Gastroesophageal sphincter (tissue), 4 donors: ENCODE data around the gene PCDH9. TPM values are rescaled to one million over a fixed set of nuclear protein-coding genes. Genes with fewer than 3 reads are reported as not detected.

Experiments
- ATAC-seq: fragments of 150-250 bp; one replicate; pipeline ENCODE4 v1.9.1; 2016; ENCODE audit warnings: mild to moderate bottlenecking, moderate library complexity
- H3K27ac ChIP-seq, 4 donors: fragments of 200-600 bp; sonication (generic) in 3 of 4; 1 replicate in 3 of 4; 2 replicates in 1 of 4; pipeline ENCODE4 v1.5.1; 2016 to 2019
- H3K27me3 ChIP-seq: fragments of 200-600 bp; sonication (generic); one replicate; pipeline ENCODE4 v1.5.1; 2019
- H3K36me3 ChIP-seq, 2 donors: fragments of 200-600 bp; sonication (generic); one replicate each; pipeline ENCODE4 v1.5.1; 2019; ENCODE audit warnings: control low read depth in 1 of 2
- H3K4me1 ChIP-seq, 3 donors: fragments of 200-600 bp; sonication (generic); 1 replicate in 2 of 3; 2 replicates in 1 of 3; pipeline ENCODE4 v1.5.1; 2016 to 2019; ENCODE audit warnings: control low read depth in 2 of 3
- H3K4me3 ChIP-seq, 2 donors: fragments of 200-600 bp; sonication (generic); one replicate each; pipeline ENCODE4 v1.5.1; 2019; ENCODE audit warnings: mild to moderate bottlenecking in 1 of 2, moderate library complexity in 1 of 2
- H3K9me3 ChIP-seq, 3 donors: fragments of 200-600 bp; sonication (generic); one replicate each; pipeline ENCODE4 v1.5.1; 2017 to 2019; ENCODE audit warnings: control low read depth in 2 of 3
- EP300 ChIP-seq: sonication (generic); formaldehyde crosslinking; IDR thresholded peaks from one replicate; pipeline ENCODE4 v1.6.1; 2017; ENCODE audit warnings: antibody characterized with exemption, mild to moderate bottlenecking
- POLR2A ChIP-seq, 2 donors: fragments of 450-650 bp; IDR thresholded peaks; one replicate each; pipeline ENCODE4 v1.6.1; 2017; ENCODE audit warnings: antibody characterized with exemption in 2 of 2, mild to moderate bottlenecking in 2 of 2, moderate library complexity in 1 of 2
- POLR2AphosphoS5 ChIP-seq: sonication (generic); formaldehyde crosslinking; IDR thresholded peaks from one replicate; pipeline ENCODE4 v1.6.1; 2017; ENCODE audit warnings: antibody characterized with exemption
- WGBS, 2 donors: methylation state at CpG; one replicate each; pipeline ENCODE4 v1.1.5; 2018; ENCODE audit warnings: low coverage in 1 of 2; 5-methylcytosine and 5-hydroxymethylcytosine counted together
- total RNA-seq, 4 donors: library from RNA; depleted of rRNA; stranded (reverse); fragments of >200 nt; gene quantifications; one replicate each; pipeline ENCODE4 v1.1.0, GENCODE V29; 2016
- TF ChIP-seq, protein P1 (sequence below), 4 experiments: fragments of 200-600 bp in 2 of 4; fragments of 450-650 bp in 2 of 4; sonication (generic) in 1 of 4; IDR thresholded peaks; one replicate each; pipeline ENCODE4 v1.5.1; 2017 to 2019; ENCODE audit warnings: antibody characterized with exemption in 4 of 4, mild to moderate bottlenecking in 2 of 4, moderate library complexity in 2 of 4

PCDH9 gene
- total RNA-seq, 4 donors from 2014 or later = 52.9 to 141 (median 56.5) TPM

- 100% methylated on average over 1 of the region's 1 CpG; no CpG with 5 or more reads in 1 of the 2 donors for WGBS, 2 donors
- no peaks in the 10 kb centered on the region for H3K4me1 ChIP-seq
- H3K4me3 ChIP-seq = no peak overlapping the region
- no peak for ATAC-seq
- no peaks in the 10 kb centered on the region for H3K9me3 ChIP-seq
- no peaks in the 10 kb centered on the region for H3K27me3 ChIP-seq
- H3K36me3 ChIP-seq = no peaks in the 10 kb centered on the region
- H3K27ac ChIP-seq = no peak overlapping the region
- TF ChIP-seq EP300 = no peak
- TF ChIP-seq, protein P1, sequence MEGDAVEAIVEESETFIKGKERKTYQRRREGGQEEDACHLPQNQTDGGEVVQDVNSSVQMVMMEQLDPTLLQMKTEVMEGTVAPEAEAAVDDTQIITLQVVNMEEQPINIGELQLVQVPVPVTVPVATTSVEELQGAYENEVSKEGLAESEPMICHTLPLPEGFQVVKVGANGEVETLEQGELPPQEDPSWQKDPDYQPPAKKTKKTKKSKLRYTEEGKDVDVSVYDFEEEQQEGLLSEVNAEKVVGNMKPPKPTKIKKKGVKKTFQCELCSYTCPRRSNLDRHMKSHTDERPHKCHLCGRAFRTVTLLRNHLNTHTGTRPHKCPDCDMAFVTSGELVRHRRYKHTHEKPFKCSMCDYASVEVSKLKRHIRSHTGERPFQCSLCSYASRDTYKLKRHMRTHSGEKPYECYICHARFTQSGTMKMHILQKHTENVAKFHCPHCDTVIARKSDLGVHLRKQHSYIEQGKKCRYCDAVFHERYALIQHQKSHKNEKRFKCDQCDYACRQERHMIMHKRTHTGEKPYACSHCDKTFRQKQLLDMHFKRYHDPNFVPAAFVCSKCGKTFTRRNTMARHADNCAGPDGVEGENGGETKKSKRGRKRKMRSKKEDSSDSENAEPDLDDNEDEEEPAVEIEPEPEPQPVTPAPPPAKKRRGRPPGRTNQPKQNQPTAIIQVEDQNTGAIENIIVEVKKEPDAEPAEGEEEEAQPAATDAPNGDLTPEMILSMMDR (IDR thresholded peaks at IDR 0.05) = no peak
- no peak for TF ChIP-seq POLR2A (IDR thresholded peaks at IDR 0.05)
- no peak for TF ChIP-seq POLR2AphosphoS5
Observed at GRCh38 chr13:66399873-66400272, 830.3 kb downstream of the PCDH9 start.

GRCh38 chr13:66397133-66397532 is 833.0 kb downstream of the PCDH9 start:
- Histone ChIP-seq H3K36me3 (no peaks in the 10 kb centered on the region), H3K4me3 (no peak overlapping the region), H3K27me3 (no peaks in the 10 kb centered on the region), H3K27ac (no peak overlapping the region), H3K9me3 (no peaks in the 10 kb centered on the region), H3K4me1 (no peaks in the 10 kb centered on the region)
- TF ChIP-seq EP300 (no peak), POLR2AphosphoS5 (no peak), POLR2A (IDR thresholded peaks at IDR 0.05) (no peak)
- TF ChIP-seq, protein P1 (IDR thresholded peaks at IDR 0.05) = no peak
- no peak for ATAC-seq
- WGBS, 2 donors = 81 to 91% methylated on average over 1 to 3 of the region's 3 CpGs

DNA sequence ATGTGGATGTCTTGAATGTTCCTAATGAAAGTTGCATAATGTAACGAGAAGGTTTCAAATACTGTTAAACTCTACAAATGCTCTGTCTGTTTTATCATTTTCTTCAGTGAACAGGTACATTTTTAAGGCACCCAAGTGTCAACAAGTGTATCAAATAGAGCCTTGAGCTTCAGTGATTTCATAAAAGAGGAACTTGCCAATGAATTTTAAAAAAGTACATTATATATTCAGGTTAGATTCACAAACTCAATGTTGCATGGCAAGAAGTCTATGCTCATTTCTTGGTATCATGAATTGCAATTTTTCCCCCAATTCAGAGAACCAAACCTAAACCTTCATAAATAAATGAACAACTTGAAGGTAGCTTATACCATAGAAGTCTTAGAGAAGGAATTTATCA is 838.8 kb downstream of the PCDH9 start:
- Histone ChIP-seq H3K36me3 (no peaks in the 10 kb centered on the region), H3K4me1 (no peaks in the 10 kb centered on the region)

GRCh38 chr13:66378894-66379293 is 851.2 kb downstream of the PCDH9 start:
- no peaks in the 10 kb centered on the region for H3K27me3 ChIP-seq
- ATAC-seq = no peak

More for the DNA sequence above, 838.8 kb downstream of the PCDH9 start:
- Histone ChIP-seq H3K4me3 (no peak overlapping the region), H3K27ac (no peak overlapping the region), H3K27me3 (no peaks in the 10 kb centered on the region), H3K9me3 (no peaks in the 10 kb centered on the region)
- TF ChIP-seq EP300 (no peak), POLR2AphosphoS5 (no peak), POLR2A (IDR thresholded peaks at IDR 0.05) (no peak)
- TF ChIP-seq, protein P1 (IDR thresholded peaks at IDR 0.05) = no peak
- no peak for ATAC-seq
- WGBS, 2 donors = 76 to 83% methylated on average over 1 of the region's 1 CpG

DNA sequence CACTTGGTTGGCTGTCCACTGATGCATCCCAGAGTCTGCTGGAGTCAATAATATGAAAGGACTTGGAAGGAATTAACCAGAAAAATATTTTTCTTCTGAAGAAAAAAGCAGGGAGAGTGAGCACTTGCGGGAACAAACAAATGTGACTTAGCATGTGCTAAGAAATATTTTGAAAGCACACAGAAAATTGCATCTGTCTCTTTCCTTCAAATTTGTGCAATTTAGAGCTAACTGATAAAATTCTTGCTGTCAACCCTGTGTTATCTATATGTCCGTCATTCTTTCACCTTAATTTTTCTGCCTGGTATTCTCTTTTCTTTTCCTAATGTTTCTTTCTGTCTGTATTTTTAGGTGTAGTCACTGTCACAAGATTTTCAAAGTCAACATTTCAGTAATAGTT is 852.6 kb downstream of the PCDH9 start:
- H3K4me3 ChIP-seq = no peak overlapping the region
- ATAC-seq = no peak
- WGBS, 2 donors = 69 to 70% methylated on average over 2 of the region's 2 CpGs

More at GRCh38 chr13:66378894-66379293, 851.2 kb downstream of the PCDH9 start:
- TF ChIP-seq EP300 (no peak), POLR2A (IDR thresholded peaks at IDR 0.05) (no peak)
- TF ChIP-seq, protein P1 (IDR thresholded peaks at IDR 0.05) = no peak
- no peaks in the 10 kb centered on the region for H3K36me3 ChIP-seq
- 89 to 100% methylated on average over 2 to 3 of the region's 3 CpGs for WGBS, 2 donors
- no peaks in the 10 kb centered on the region for H3K4me1 ChIP-seq
- H3K27ac ChIP-seq = no peak overlapping the region
- no peak overlapping the region for H3K4me3 ChIP-seq
- H3K9me3 ChIP-seq = no peaks in the 10 kb centered on the region

More for the DNA sequence above, 852.6 kb downstream of the PCDH9 start:
- Histone ChIP-seq H3K27ac (no peak overlapping the region), H3K4me1 (no peaks in the 10 kb centered on the region), H3K9me3 (no peaks in the 10 kb centered on the region), H3K27me3 (no peaks in the 10 kb centered on the region), H3K36me3 (no peaks in the 10 kb centered on the region)
- TF ChIP-seq EP300 (no peak), POLR2A (IDR thresholded peaks at IDR 0.05) (no peak), POLR2AphosphoS5 (no peak)
- TF ChIP-seq, protein P1 (IDR thresholded peaks at IDR 0.05) = no peak
